ENCODE results near the gene COL27A1.

COL27A1 gene

GRCh38 chr9:114309096-114309495 is 153.8 kb downstream of the COL27A1 start:
- Histone ChIP-seq H3K9ac (ENCODE audit: low read depth, low read length) (no peak overlapping the region), H2AFZ (ENCODE audit: low read depth, low read length) (no peak overlapping the region), H3K4me2 (ENCODE audit: insufficient read depth, low read length) (no peak overlapping the region), H4K20me1 (ENCODE audit: insufficient read depth, low read length) (no peaks in the 10 kb centered on the region), H3K36me3 (ENCODE audit: insufficient read depth, low read length) (no peaks in the 10 kb centered on the region), H3K4me3 (ENCODE audit: low read depth in 1 of 2, low read length in 2 of 2) (no peak overlapping the region), H3K27ac (ENCODE audit: low read length) (no peak overlapping the region), H3K79me2 (ENCODE audit: insufficient read depth, low read length) (no peaks in the 10 kb centered on the region), H3K9me3 (ENCODE audit: insufficient read depth, low read length, severe bottlenecking) (no peaks in the 10 kb centered on the region), H3K4me1 (ENCODE audit: insufficient read depth, low read length) (no peaks in the 10 kb centered on the region), H3K27me3 (ENCODE audit: insufficient read depth, low read length, poor library complexity) (no peaks in the 10 kb centered on the region)
- no peak for TF ChIP-seq CTCF (IDR thresholded peaks at IDR 0.05; ENCODE audit: borderline replicate concordance, extremely low read depth, low read length, poor library complexity, severe bottlenecking)
- no peak for TF ChIP-seq EZH2 (IDR thresholded peaks at IDR 0.05; ENCODE audit: borderline replicate concordance, low read depth, low read length, severe bottlenecking)
- DNase-seq (no peak), ATAC-seq (ENCODE audit: insufficient read depth, low read depth) (no peak)

GRCh38 chr9:114310471-114311450 is 155.4 kb downstream of the COL27A1 start:
- no peaks in the 10 kb centered on the region for H3K79me2 ChIP-seq (ENCODE audit: insufficient read depth, low read length)
- H3K27ac ChIP-seq (ENCODE audit: low read length): no peak overlapping the region
- H3K36me3 ChIP-seq (ENCODE audit: insufficient read depth, low read length): no peaks in the 10 kb centered on the region
- DNase-seq: no peak
- H2AFZ ChIP-seq (ENCODE audit: low read depth, low read length): no peak overlapping the region
- H4K20me1 ChIP-seq (ENCODE audit: insufficient read depth, low read length): no peaks in the 10 kb centered on the region
- no peak overlapping the region for H3K9ac ChIP-seq (ENCODE audit: low read depth, low read length)
- no peaks in the 10 kb centered on the region for H3K9me3 ChIP-seq (ENCODE audit: insufficient read depth, low read length, severe bottlenecking)
- H3K4me2 ChIP-seq (ENCODE audit: insufficient read depth, low read length): no peak overlapping the region
- H3K4me3 ChIP-seq (ENCODE audit: low read depth in 1 of 2, low read length in 2 of 2): no peak overlapping the region
- no peaks in the 10 kb centered on the region for H3K27me3 ChIP-seq (ENCODE audit: insufficient read depth, low read length, poor library complexity)
- TF ChIP-seq CTCF (IDR thresholded peaks at IDR 0.05; ENCODE audit: borderline replicate concordance, extremely low read depth, low read length, poor library complexity, severe bottlenecking) (no peak), EZH2 (IDR thresholded peaks at IDR 0.05; ENCODE audit: borderline replicate concordance, low read depth, low read length, severe bottlenecking) (no peak)
- H3K4me1 ChIP-seq (ENCODE audit: insufficient read depth, low read length): no peaks in the 10 kb centered on the region
- ATAC-seq (ENCODE audit: insufficient read depth, low read depth): no peak

GRCh38 chr9:114311571-114312512 is 156.5 kb downstream of the COL27A1 start:
- Histone ChIP-seq H2AFZ (ENCODE audit: low read depth, low read length) (no peak overlapping the region), H3K79me2 (ENCODE audit: insufficient read depth, low read length) (no peaks in the 10 kb centered on the region), H3K4me2 (ENCODE audit: insufficient read depth, low read length) (no peak overlapping the region), H3K9ac (ENCODE audit: low read depth, low read length) (no peak overlapping the region), H3K27ac (ENCODE audit: low read length) (no peak overlapping the region), H3K4me1 (ENCODE audit: insufficient read depth, low read length) (0 out of 2 replicates have a peak, but pooled peaks cover 2% of the 10 kb centered on the region), H4K20me1 (ENCODE audit: insufficient read depth, low read length) (no peaks in the 10 kb centered on the region), H3K4me3 (ENCODE audit: low read depth in 1 of 2, low read length in 2 of 2) (no peak overlapping the region), H3K9me3 (ENCODE audit: insufficient read depth, low read length, severe bottlenecking) (no peaks in the 10 kb centered on the region), H3K36me3 (ENCODE audit: insufficient read depth, low read length) (no peaks in the 10 kb centered on the region), H3K27me3 (ENCODE audit: insufficient read depth, low read length, poor library complexity) (no peaks in the 10 kb centered on the region)
- ATAC-seq (ENCODE audit: insufficient read depth, low read depth): no peak
- TF ChIP-seq CTCF (IDR thresholded peaks at IDR 0.05; ENCODE audit: borderline replicate concordance, extremely low read depth, low read length, poor library complexity, severe bottlenecking) (no peak), EZH2 (IDR thresholded peaks at IDR 0.05; ENCODE audit: borderline replicate concordance, low read depth, low read length, severe bottlenecking) (no peak)
- no peak for DNase-seq
